ENCODE data around the gene PAX1. TPM values are rescaled to one million over a fixed set of nuclear protein-coding genes. Genes with fewer than 3 reads are reported as not detected.
A peak's percentile ranks its signal among the peaks of the same experiment; 100 is the strongest.

The PAX1 gene
- total and polyA plus RNA-seq, 2 of the 13 experiments (the other 11 are each of a cell fraction or from before 2014, with no cell fraction given), result not detected

DNA sequence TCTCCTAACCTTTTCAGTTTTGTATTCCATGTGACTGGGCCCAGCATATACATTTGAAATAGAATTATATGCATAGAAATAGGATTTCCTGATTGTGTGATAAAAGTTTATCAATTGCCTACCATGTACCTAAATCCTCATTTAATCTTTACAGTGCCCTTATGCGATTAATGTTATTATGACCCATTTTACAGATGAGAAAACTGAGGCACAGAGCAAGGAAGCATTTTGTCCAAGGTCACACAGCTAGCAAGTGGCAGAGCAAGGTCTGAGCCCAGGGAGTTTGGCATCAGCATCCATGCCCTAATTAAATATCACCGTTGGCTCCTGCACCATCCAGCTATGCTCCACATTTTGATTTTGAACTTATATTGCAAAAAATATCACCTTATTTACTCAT is 28.2 kb upstream of the PAX1 start:
- CTCF ChIA-PET (ENCODE audit: low intra/inter-chr PET ratio, low total read pairs), result no interaction called here
- in situ Hi-C loops (cut with HindIII; ENCODE audit: extremely low pct_ligation_motif_present, low pct_unique_long_range_greater_than_20kb) (no loop called here), intact Hi-C loops (cut with micrococcal nuclease; ENCODE audit: unreplicated experiment) (no loop called here)
- peaks cover 5 to 16% of the 10 kb centered on the region in 2 experiments; a peak in 3 of 5 replicates for H3K27me3 ChIP-seq (ENCODE audit: control insufficient read depth in 1 of 2, insufficient read depth in 2 of 2, low read length in 2 of 2)
- H3K79me2 ChIP-seq (ENCODE audit: insufficient read depth, low read length), result no peaks in the 10 kb centered on the region
- no peak overlapping the region for H3K9ac ChIP-seq (ENCODE audit: insufficient read depth, low read depth, low read length)
- FAIRE-seq, result no peak
- no peak overlapping the region for H3K4me3 ChIP-seq (replicated peaks in 1 of 3; ENCODE audit: insufficient read depth in 1 of 3, low read depth in 2 of 3, low read length in 3 of 3)
- DNase-seq (ENCODE audit: low spot score), result no peak
- no peak for ATAC-seq
- BruUV-seq (replicated peaks), result no TSS peak
- H3K27ac ChIP-seq (ENCODE audit: extremely low read length, insufficient read depth, low read length), result no peak overlapping the region
- no peaks in the 10 kb centered on the region for H3K4me1 ChIP-seq (ENCODE audit: insufficient read depth, low read length)
- H3K9me3 ChIP-seq (ENCODE audit: low read length), result no peaks in the 10 kb centered on the region
- WGBS (ENCODE audit: low lambda C conversion rate), result 9% methylated on average over 2 of the region's 2 CpGs
- POLR2A ChIA-PET, result no interaction called here
- no peaks in the 10 kb centered on the region for H3K36me3 ChIP-seq (replicated peaks in 1 of 2; ENCODE audit: control insufficient read depth in 1 of 2, insufficient read depth in 2 of 2, low read length in 2 of 2)
- TF ChIP-seq KDM4B (CRISPR knock-in tag; IDR thresholded peaks at IDR 0.05) (no peak), ZNF629 (CRISPR knock-in tag; conservative IDR thresholded peaks at IDR 0.05) (peak; percentile 75)
- no peak overlapping the region for H2AFZ ChIP-seq (ENCODE audit: low read length)
- no peak overlapping the region for H3K4me2 ChIP-seq (ENCODE audit: low read depth, low read length)
- H4K20me1 ChIP-seq (ENCODE audit: insufficient read depth, low read length), result no peaks in the 10 kb centered on the region

DNA sequence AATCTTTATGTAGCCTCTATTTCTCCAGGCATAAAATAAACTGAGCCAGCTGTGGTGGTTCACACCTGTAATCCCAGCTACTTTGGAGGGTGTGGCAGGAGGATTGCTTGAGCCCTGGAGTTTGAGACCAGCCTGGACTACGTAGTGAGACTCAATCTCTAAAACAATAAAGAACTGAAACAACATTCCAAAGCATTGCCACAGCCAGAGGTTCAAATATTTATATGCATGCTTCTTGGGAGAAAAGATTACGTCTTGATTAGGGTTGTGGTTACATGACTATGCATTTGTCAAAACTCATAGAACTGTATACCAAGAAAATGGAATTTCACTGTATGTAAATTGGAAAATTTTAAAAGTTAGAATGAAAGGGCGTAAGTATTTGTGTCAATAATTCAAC is 27.7 kb upstream of the PAX1 start:
- no TSS peak for BruUV-seq (replicated peaks)
- no peak overlapping the region for H3K4me3 ChIP-seq (replicated peaks in 1 of 3; ENCODE audit: insufficient read depth in 1 of 3, low read depth in 2 of 3, low read length in 3 of 3)
- H3K36me3 ChIP-seq (replicated peaks in 1 of 2; ENCODE audit: control insufficient read depth in 1 of 2, insufficient read depth in 2 of 2, low read length in 2 of 2), result no peaks in the 10 kb centered on the region
- H3K27ac ChIP-seq (ENCODE audit: extremely low read length, insufficient read depth, low read length), result no peak overlapping the region
- no peak for FAIRE-seq
- no peak for DNase-seq (ENCODE audit: low spot score)
- no peak overlapping the region for H2AFZ ChIP-seq (ENCODE audit: low read length)
- no peaks in the 10 kb centered on the region for H3K4me1 ChIP-seq (ENCODE audit: insufficient read depth, low read length)
- TF ChIP-seq, protein P1, sequence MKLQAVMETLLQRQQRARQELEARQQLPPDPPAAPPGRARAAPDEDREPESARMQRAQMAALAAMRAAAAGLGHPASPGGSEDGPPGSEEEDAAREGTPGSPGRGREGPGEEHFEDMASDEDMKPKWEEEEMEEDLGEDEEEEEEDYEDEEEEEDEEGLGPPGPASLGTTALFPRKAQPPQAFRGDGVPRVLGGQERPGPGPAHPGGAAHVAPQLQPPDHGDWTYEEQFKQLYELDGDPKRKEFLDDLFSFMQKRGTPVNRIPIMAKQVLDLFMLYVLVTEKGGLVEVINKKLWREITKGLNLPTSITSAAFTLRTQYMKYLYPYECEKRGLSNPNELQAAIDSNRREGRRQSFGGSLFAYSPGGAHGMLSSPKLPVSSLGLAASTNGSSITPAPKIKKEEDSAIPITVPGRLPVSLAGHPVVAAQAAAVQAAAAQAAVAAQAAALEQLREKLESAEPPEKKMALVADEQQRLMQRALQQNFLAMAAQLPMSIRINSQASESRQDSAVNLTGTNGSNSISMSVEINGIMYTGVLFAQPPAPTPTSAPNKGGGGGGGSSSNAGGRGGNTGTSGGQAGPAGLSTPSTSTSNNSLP (IDR thresholded peaks at IDR 0.05; ENCODE audit: low read depth, low read length), result no peak
- TF ChIP-seq ZNF143 (CRISPR knock-in tag; IDR thresholded peaks at IDR 0.05), result no peak
- no peak for TF ChIP-seq ZFP82 (CRISPR knock-in tag; IDR thresholded peaks at IDR 0.05; ENCODE audit: borderline replicate concordance)
- TF ChIP-seq SRY (CRISPR knock-in tag; IDR thresholded peaks at IDR 0.05), result no peak
- no peak for TF ChIP-seq SSRP1 (CRISPR knock-in tag; IDR thresholded peaks at IDR 0.05)
- no peak for TF ChIP-seq ZBTB7B (CRISPR knock-in tag; IDR thresholded peaks at IDR 0.05)
- no peak for TF ChIP-seq SRSF9 (IDR thresholded peaks at IDR 0.05; ENCODE audit: borderline replicate concordance, insufficient read depth, low read depth, low read length, poor library complexity, severe bottlenecking)
- no peak overlapping the region for H3K4me2 ChIP-seq (ENCODE audit: low read depth, low read length)
- H3K9ac ChIP-seq (ENCODE audit: insufficient read depth, low read depth, low read length), result no peak overlapping the region
- intact Hi-C loops (cut with micrococcal nuclease; ENCODE audit: unreplicated experiment), result no loop called here
- no peaks in the 10 kb centered on the region for H4K20me1 ChIP-seq (ENCODE audit: insufficient read depth, low read length)
- peaks cover 5 to 21% of the 10 kb centered on the region in 2 experiments; a peak in 3 of 5 replicates for H3K27me3 ChIP-seq (ENCODE audit: control insufficient read depth in 1 of 2, insufficient read depth in 2 of 2, low read length in 2 of 2)
- H3K79me2 ChIP-seq (ENCODE audit: insufficient read depth, low read length), result no peaks in the 10 kb centered on the region
- CTCF ChIA-PET (ENCODE audit: low intra/inter-chr PET ratio, low total read pairs), result no interaction called here
- in situ Hi-C loops (cut with HindIII; ENCODE audit: extremely low pct_ligation_motif_present, low pct_unique_long_range_greater_than_20kb), result no loop called here
- ATAC-seq, result no peak
- POLR2A ChIA-PET, result no interaction called here
- no peaks in the 10 kb centered on the region for H3K9me3 ChIP-seq (ENCODE audit: low read length)
- WGBS (ENCODE audit: low lambda C conversion rate), result 5% methylated on average over 3 of the region's 3 CpGs

Measured in HepG2 (cell line).